Naive thymus-derived CD8-positive, alpha-beta T cell (primary cell): ENCODE measurements around the gene BCAM. TPM values are rescaled to one million over a fixed set of nuclear protein-coding genes. Genes with fewer than 3 reads are reported as not detected.
"Not testable (repeated sequence)": the region's sequence is repeated elsewhere in the genome, so short reads cannot be mapped to it uniquely, and the experiment has no call there.

ENCODE experiments used
- ATAC-seq, 2 donors: fragments of 150-1000 bp; cut with Tn5 transposase in 1 of 2; sonication (Bioruptor Pico), chemical (Tn5 transposase) in 1 of 2; 1 replicate in 1 of 2; 2 replicates in 1 of 2; pipeline ENCODE4 v1.10.0; 2021; ENCODE audit warnings: mild to moderate bottlenecking in 2 of 2, moderate library complexity in 2 of 2
- POLR2A ChIA-PET: fragments of 350-600 bp; sonication (Branson Sonifier 250); formaldehyde crosslinking; loops from one replicate; lab custom pipeline; 2021; ENCODE audit warnings: antibody characterized with exemption; lab: Charles Lee
- DNase-seq, 10 donors: peaks; one replicate each; pipeline versions ENCODE4 v3.0.0 to v3.0.0-alpha.2; 2020 to 2022
- H3K27ac Mint-ChIP-seq, 10 donors: one replicate each; pipeline ENCODE4 v1.8.0; 2020 to 2022; ENCODE audit warnings: mild to moderate bottlenecking in 10 of 10, mixed read lengths in 10 of 10, moderate library complexity in 4 of 10, inconsistent platforms in 1 of 10
- H3K27me3 Mint-ChIP-seq, 5 donors: one replicate each; pipeline ENCODE4 v1.8.0; 2021 to 2022; ENCODE audit warnings: mixed read lengths in 5 of 5
- H3K36me3 Mint-ChIP-seq, 3 donors: one replicate each; pipeline ENCODE4 v1.8.0; 2020 to 2022; ENCODE audit warnings: mixed read lengths in 3 of 3, mild to moderate bottlenecking in 2 of 3, inconsistent platforms in 1 of 3
- H3K4me1 Mint-ChIP-seq, 4 donors: one replicate each; pipeline ENCODE4 v1.8.0; 2021 to 2022; ENCODE audit warnings: mixed read lengths in 4 of 4
- H3K4me3 Mint-ChIP-seq, 10 donors: one replicate each; pipeline ENCODE4 v1.8.0; 2020 to 2022; ENCODE audit warnings: mild to moderate bottlenecking in 10 of 10, mixed read lengths in 10 of 10, moderate library complexity in 6 of 10, inconsistent platforms in 1 of 10
- H3K9me3 Mint-ChIP-seq, 9 donors: one replicate each; pipeline ENCODE4 v1.8.0; 2020 to 2022; ENCODE audit warnings: mixed read lengths in 9 of 9, mild to moderate bottlenecking in 3 of 9, inconsistent platforms in 1 of 9, moderate library complexity in 1 of 9
- polyA plus RNA-seq, 3 donors: library from polyadenylated mRNA; unstranded; fragments of 300-500 nt; fragmentation: Illumina TruSeq; gene quantifications; one replicate each; pipeline ENCODE4 v1.2.3, GENCODE V29; 2021
- total RNA-seq, 8 experiments: library from RNA in 2 of 8; stranded (reverse) in 2 of 8; gene quantifications; one replicate each; pipeline ENCODE4 v1.2.3 and lab custom pipeline; 2021 to 2026

BCAM gene
- total and polyA plus RNA-seq, 5 experiments from 2014 or later: not detected

GRCh38 chr19:44848812-44849447 is 40.0 kb downstream of the BCAM start:
- Mint-ChIP-seq H3K36me3 (no peaks in the 10 kb centered on the region), H3K4me3 (peak overlapping the region in 6 of 10 donors; percentile 21 to 68 (median 34)), H3K27me3 (peaks cover 8 to 16% (median 12%) of the 10 kb centered on the region in 5 donors), H3K4me1 (peaks cover 20 to 41% (median 27%) of the 10 kb centered on the region in 4 donors), H3K9me3 (peaks cover 0 to 2% (median 0%) of the 10 kb centered on the region in 9 donors), H3K27ac (peak overlapping the region in 2 of 10 donors; percentile 11 to 24)
- POLR2A ChIA-PET: no interaction called here
- no peak for DNase-seq
- no peak for ATAC-seq

GRCh38 chr19:44850641-44851109 is 41.8 kb downstream of the BCAM start:
- Mint-ChIP-seq H3K4me1 (peaks cover 12 to 28% (median 17%) of the 10 kb centered on the region in 4 donors), H3K4me3 (no peak overlapping the region), H3K27ac (peak overlapping the region in 1 of 10 donors; percentile 24), H3K9me3 (no peaks in the 10 kb centered on the region), H3K36me3 (no peaks in the 10 kb centered on the region), H3K27me3 (peaks cover under 1 to 11% (median 4%) of the 10 kb centered on the region in 5 donors)
- DNase-seq (no peak), ATAC-seq (no peak)
- POLR2A ChIA-PET: no interaction called here

GRCh38 chr19:44851427-44851826 is 42.5 kb downstream of the BCAM start:
- H3K36me3 Mint-ChIP-seq: no peaks in the 10 kb centered on the region
- H3K27me3 Mint-ChIP-seq: peaks cover 0 to 11% (median 3%) of the 10 kb centered on the region in 5 donors
- H3K9me3 Mint-ChIP-seq: no peaks in the 10 kb centered on the region
- no peak for ATAC-seq
- POLR2A ChIA-PET: no interaction called here
- H3K4me3 Mint-ChIP-seq: no peak overlapping the region
- no peak for DNase-seq
- peak overlapping the region in 1 of 10 donors; percentile 17 for H3K27ac Mint-ChIP-seq
- peaks cover 12 to 26% (median 15%) of the 10 kb centered on the region in 4 donors for H3K4me1 Mint-ChIP-seq

GRCh38 chr19:44855606-44856005 is 46.7 kb downstream of the BCAM start:
- Mint-ChIP-seq H3K27ac (no peak overlapping the region), H3K4me3 (no peak overlapping the region), H3K4me1 (peaks cover 0 to 5% (median under 1%) of the 10 kb centered on the region in 4 donors), H3K9me3 (no peaks in the 10 kb centered on the region), H3K27me3 (peaks cover 0 to 8% (median 0%) of the 10 kb centered on the region in 5 donors), H3K36me3 (no peaks in the 10 kb centered on the region)
- DNase-seq: no peak
- POLR2A ChIA-PET: no interaction called here
- ATAC-seq: no peak

GRCh38 chr19:44856421-44857083 is 47.6 kb downstream of the BCAM start:
- H3K27ac Mint-ChIP-seq: peak overlapping the region in 1 of 10 donors; percentile 81
- H3K9me3 Mint-ChIP-seq: no peaks in the 10 kb centered on the region
- H3K4me1 Mint-ChIP-seq: peaks cover 0 to 2% (median under 1%) of the 10 kb centered on the region in 4 donors
- H3K27me3 Mint-ChIP-seq: peaks cover 0 to 8% (median 0%) of the 10 kb centered on the region in 5 donors
- H3K4me3 Mint-ChIP-seq: no peak overlapping the region
- ATAC-seq (no peak), DNase-seq (no peak)
- POLR2A ChIA-PET: no interaction called here
- H3K36me3 Mint-ChIP-seq: no peaks in the 10 kb centered on the region

- H3K27ac Mint-ChIP-seq: no peak overlapping the region
- POLR2A ChIA-PET: interaction anchor here (0.6 kb wide), 1 partner anchor 16 kb away, joined by 3 read pairs; no protein-coding TSS in a partner anchor
- ATAC-seq (no peak), DNase-seq (no peak)
- H3K9me3 Mint-ChIP-seq: no peaks in the 10 kb centered on the region
- H3K36me3 Mint-ChIP-seq: no peaks in the 10 kb centered on the region
- peaks cover 0 to 8% (median 0%) of the 10 kb centered on the region in 5 donors for H3K27me3 Mint-ChIP-seq
- no peak overlapping the region for H3K4me3 Mint-ChIP-seq
- H3K4me1 Mint-ChIP-seq: peaks cover 0 to 2% (median 0%) of the 10 kb centered on the region in 4 donors
Measured at GRCh38 chr19:44857837-44858236, 48.9 kb downstream of the BCAM start.

GRCh38 chr19:44861576-44861975 is 52.7 kb downstream of the BCAM start:
- H3K9me3 Mint-ChIP-seq, H3K36me3 Mint-ChIP-seq, H3K4me1 Mint-ChIP-seq, H3K27me3 Mint-ChIP-seq, H3K27ac Mint-ChIP-seq, POLR2A ChIA-PET, ATAC-seq, DNase-seq, H3K4me3 Mint-ChIP-seq: not testable (repeated sequence)

- ATAC-seq (no peak), DNase-seq (no peak)
- Mint-ChIP-seq H3K4me3 (no peak overlapping the region), H3K27me3 (peaks cover 0 to 6% (median 1%) of the 10 kb centered on the region in 5 donors), H3K9me3 (no peaks in the 10 kb centered on the region), H3K4me1 (no peaks in the 10 kb centered on the region), H3K36me3 (no peaks in the 10 kb centered on the region), H3K27ac (no peak overlapping the region)
- POLR2A ChIA-PET: interaction anchor here (0.7 kb wide), 1 partner anchor 330 kb away, joined by 3 read pairs; no protein-coding TSS in a partner anchor
Measured at GRCh38 chr19:44863990-44864389, 55.1 kb downstream of the BCAM start.

- H3K9me3 Mint-ChIP-seq: no peaks in the 10 kb centered on the region
- no peak overlapping the region for H3K4me3 Mint-ChIP-seq
- H3K4me1 Mint-ChIP-seq: peaks cover 0 to 5% (median 0%) of the 10 kb centered on the region in 4 donors
- peaks cover 0 to 3% (median 0%) of the 10 kb centered on the region in 5 donors for H3K27me3 Mint-ChIP-seq
- no peaks in the 10 kb centered on the region for H3K36me3 Mint-ChIP-seq
- no peak for ATAC-seq
- no peak for DNase-seq
- POLR2A ChIA-PET: no interaction called here
- peak overlapping the region in 1 of 10 donors; percentile 41 for H3K27ac Mint-ChIP-seq
Measured at GRCh38 chr19:44865196-44865767, 56.4 kb downstream of the BCAM start.

- Mint-ChIP-seq H3K4me1 (peaks cover 0 to 5% (median 0%) of the 10 kb centered on the region in 4 donors), H3K27ac (no peak overlapping the region), H3K36me3 (no peaks in the 10 kb centered on the region), H3K27me3 (peaks cover 0 to 3% (median 0%) of the 10 kb centered on the region in 5 donors), H3K9me3 (no peaks in the 10 kb centered on the region), H3K4me3 (no peak overlapping the region)
- POLR2A ChIA-PET: no interaction called here
- ATAC-seq (no peak), DNase-seq (no peak)
Measured at GRCh38 chr19:44866664-44867063, 57.8 kb downstream of the BCAM start.

- no peaks in the 10 kb centered on the region for H3K9me3 Mint-ChIP-seq
- peaks cover 0 to 3% (median 0%) of the 10 kb centered on the region in 5 donors for H3K27me3 Mint-ChIP-seq
- no peak overlapping the region for H3K4me3 Mint-ChIP-seq
- H3K27ac Mint-ChIP-seq: no peak overlapping the region
- no peak for DNase-seq
- H3K4me1 Mint-ChIP-seq: peaks cover 0 to 5% (median 0%) of the 10 kb centered on the region in 4 donors
- no peaks in the 10 kb centered on the region for H3K36me3 Mint-ChIP-seq
- POLR2A ChIA-PET: no interaction called here
- no peak for ATAC-seq
Measured at GRCh38 chr19:44867578-44867977, 58.7 kb downstream of the BCAM start.

- no peaks in the 10 kb centered on the region for H3K9me3 Mint-ChIP-seq
- H3K4me3 Mint-ChIP-seq: no peak overlapping the region
- no peak for DNase-seq
- no peak for ATAC-seq
- H3K36me3 Mint-ChIP-seq: no peaks in the 10 kb centered on the region
- H3K27ac Mint-ChIP-seq: peak overlapping the region in 1 of 10 donors; percentile 78
- POLR2A ChIA-PET: no interaction called here
- peaks cover 0 to 3% (median 0%) of the 10 kb centered on the region in 5 donors for H3K27me3 Mint-ChIP-seq
- H3K4me1 Mint-ChIP-seq: peaks cover 0 to 5% (median 0%) of the 10 kb centered on the region in 4 donors
Measured at GRCh38 chr19:44869733-44870470, 61.0 kb downstream of the BCAM start.
